ENCODE data around the gene ZNF579.
"Not testable (repeated sequence)": the region's sequence is repeated elsewhere in the genome, so short reads cannot be mapped to it uniquely, and the experiment has no call there.

Gene ZNF579

DNA sequence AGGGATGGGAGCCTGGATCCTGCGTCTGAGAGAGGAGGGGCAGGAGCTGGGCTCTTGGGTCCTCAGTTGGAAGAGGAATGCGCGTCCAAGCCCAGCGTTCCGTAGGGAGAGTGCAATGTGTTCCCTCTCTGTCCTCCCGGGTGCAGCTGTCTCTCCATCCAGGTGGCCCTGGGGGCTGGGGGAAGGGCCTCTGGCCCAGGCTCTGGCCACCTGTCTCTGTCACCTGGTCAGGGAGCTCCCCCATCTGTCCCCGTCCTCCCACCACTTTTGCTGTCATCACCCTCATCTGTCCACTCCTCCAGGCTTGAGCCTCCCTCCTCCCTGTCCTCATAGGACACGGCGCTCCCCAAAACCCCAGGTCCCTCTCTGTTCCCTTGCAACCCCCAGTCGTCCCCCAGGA, 40.0 kb downstream of the ZNF579 start:
- no peak for TF ChIP-seq POLR2A (IDR thresholded peaks at IDR 0.05; ENCODE audit: low read depth, low read length)
- no peak for DNase-seq (ENCODE audit: insufficient read length, low spot score)
- FAIRE-seq, result no peak

- DNase-seq (ENCODE audit: insufficient read length, low spot score) (no peak), FAIRE-seq (no peak)
- no peak for TF ChIP-seq POLR2A (IDR thresholded peaks at IDR 0.05; ENCODE audit: low read depth, low read length)
Measured at GRCh38 chr19:55539090-55539984, 41.3 kb downstream of the ZNF579 start.

- DNase-seq (ENCODE audit: insufficient read length, low spot score) (no peak), FAIRE-seq (no peak)
- TF ChIP-seq POLR2A (IDR thresholded peaks at IDR 0.05; ENCODE audit: low read depth, low read length), result no peak
Measured at GRCh38 chr19:55538132-55538531, 42.5 kb downstream of the ZNF579 start.

DNA sequence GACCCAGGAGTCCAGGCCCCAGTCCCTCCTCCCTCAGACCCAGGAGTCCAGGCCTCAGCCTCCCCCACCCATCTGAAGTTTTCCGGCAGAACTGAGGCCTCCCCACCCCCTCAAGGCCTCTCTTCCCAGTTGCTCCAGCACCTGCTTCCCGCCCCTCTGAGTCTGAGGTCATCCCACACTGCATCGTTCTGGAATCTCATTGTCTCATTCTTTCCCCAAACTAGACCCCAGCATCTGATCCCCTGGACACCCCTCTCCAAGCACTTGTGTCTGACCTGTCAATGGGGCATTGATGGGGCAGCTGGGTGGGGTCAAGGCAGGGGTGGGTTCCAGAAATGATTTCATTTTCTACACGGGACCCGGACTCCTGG, 42.9 kb downstream of the ZNF579 start:
- no peak for FAIRE-seq
- TF ChIP-seq POLR2A (IDR thresholded peaks at IDR 0.05; ENCODE audit: low read depth, low read length), result no peak
- DNase-seq (ENCODE audit: insufficient read length, low spot score), result peak; percentile 95

GRCh38 chr19:55536951-55537740, 43.5 kb downstream of the ZNF579 start, which contains the start of gene SBK2:
TSS of gene SBK2 (minus strand) at chr19:55537133. CDS start at chr19:55536294, 839 bp downstream.
- no peak for DNase-seq (ENCODE audit: insufficient read length, low spot score)
- no peak for FAIRE-seq
- TF ChIP-seq POLR2A (IDR thresholded peaks at IDR 0.05; ENCODE audit: low read depth, low read length), result no peak

GRCh38 chr19:55536366-55536765, 44.3 kb downstream of the ZNF579 start:
- FAIRE-seq, result no peak
- no peak for TF ChIP-seq POLR2A (IDR thresholded peaks at IDR 0.05; ENCODE audit: low read depth, low read length)
- no peak for DNase-seq (ENCODE audit: insufficient read length, low spot score)

DNA sequence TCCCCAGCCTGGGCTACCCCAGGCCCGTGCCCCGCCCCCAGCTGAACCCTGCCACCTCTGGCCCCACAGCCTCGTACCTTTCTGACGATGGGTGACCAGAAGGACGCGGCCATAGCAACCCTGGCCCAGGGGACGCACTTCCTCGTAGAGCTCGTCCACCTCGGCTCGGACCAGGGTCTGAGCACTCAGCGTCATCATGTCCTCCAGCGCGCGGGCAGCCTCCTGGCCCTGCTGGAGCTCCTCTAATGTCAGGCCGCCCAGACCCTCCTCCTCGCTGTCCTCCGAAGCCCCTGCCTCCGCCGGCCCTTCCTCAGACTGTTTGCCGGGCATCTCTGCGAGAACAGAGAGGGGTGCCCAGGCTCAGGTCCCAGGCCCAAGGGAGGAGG, 44.7 kb downstream of the ZNF579 start:
- FAIRE-seq (no peak), DNase-seq (ENCODE audit: insufficient read length, low spot score) (no peak)
- TF ChIP-seq POLR2A (IDR thresholded peaks at IDR 0.05; ENCODE audit: low read depth, low read length), result no peak

DNA sequence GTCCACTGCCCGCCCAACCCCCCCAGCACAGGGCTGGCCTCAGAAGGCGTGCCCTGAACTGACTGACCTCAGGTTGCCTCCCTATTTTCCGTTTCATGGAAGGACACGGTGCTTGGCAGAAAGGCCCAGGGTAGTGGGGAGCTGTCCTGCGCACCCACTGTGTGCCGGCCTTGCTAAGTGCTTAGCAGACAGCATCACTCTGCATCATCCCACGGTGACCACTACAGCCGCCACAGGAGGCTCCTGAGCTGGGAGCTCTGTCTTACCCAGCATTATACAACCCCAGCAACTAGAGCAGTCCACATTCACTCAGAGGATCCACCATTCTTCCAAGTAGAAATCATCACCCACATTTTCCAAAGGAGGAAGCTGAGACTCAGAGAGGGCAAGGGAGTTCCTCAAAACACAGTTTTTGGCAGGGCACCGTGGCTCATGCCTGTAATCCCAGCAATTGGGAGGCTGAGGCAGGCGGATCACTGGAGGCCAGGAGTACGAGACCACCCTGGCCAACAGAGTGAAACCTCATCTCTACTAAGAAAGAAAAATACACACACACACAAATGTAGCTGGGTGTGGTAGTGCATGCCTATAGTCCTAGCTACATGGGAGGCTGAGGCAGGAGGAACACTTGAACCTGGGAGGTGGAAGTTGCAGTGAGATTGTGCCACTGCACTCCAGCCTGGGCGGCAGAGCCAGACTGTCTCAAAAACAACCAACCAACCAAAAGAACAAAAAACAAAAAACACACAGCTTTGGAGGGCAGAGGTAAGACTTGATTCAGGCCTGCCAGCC, 45.3 kb downstream of the ZNF579 start:
- DNase-seq (ENCODE audit: insufficient read length, low spot score) (no peak), FAIRE-seq (no peak)
- TF ChIP-seq POLR2A (IDR thresholded peaks at IDR 0.05; ENCODE audit: low read depth, low read length), result no peak

DNA sequence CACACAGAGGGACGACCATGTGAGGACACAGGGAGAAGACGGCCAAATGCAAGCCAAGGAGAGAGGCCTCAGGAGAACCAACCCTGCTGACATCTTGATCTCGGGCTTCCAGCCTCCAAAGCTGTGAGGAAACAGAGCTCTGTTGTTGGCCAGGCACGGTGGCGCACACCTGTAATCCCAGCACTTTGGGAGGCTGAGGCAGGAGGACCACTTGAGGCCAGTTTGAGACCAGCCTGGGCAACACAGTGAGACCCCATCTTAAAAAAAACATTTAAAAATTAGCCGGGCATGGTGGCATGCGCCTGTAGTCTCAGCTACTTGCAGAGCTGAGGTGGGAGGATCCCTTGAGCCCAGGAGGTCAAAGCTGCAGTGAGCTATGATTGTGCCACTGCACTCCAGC, 46.4 kb downstream of the ZNF579 start:
- not testable (repeated sequence) for FAIRE-seq; DNase-seq (ENCODE audit: insufficient read length, low spot score)

DNA sequence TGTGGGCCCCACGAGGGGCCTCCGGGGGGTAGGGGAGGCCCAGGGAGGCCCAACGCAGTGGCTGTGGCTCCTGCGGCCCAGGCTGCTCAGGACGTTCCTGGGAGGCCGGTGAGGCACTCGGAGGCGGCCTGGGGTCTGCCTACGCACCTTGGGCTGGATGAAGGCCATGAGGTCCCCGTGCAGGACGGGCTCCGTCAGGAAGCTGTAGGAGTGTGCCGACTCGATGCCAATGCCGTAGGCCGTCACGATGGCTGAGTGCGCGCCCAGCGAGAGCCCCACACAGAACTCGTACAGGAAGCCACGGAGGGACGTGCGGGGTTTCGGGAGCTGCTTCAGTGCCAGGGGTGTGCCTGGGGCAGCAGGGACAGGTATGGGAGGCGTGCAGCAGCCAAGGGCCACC, 49.7 kb downstream of the ZNF579 start:
- DNase-seq (ENCODE audit: insufficient read length, low spot score) (no peak), FAIRE-seq (no peak)
- TF ChIP-seq POLR2A (IDR thresholded peaks at IDR 0.05; ENCODE audit: low read depth, low read length), result no peak

- no peak for TF ChIP-seq POLR2A (IDR thresholded peaks at IDR 0.05; ENCODE audit: low read depth, low read length)
- FAIRE-seq, result no peak
- DNase-seq (ENCODE audit: insufficient read length, low spot score), result no peak
Measured at GRCh38 chr19:55529636-55530234, 50.9 kb downstream of the ZNF579 start.

DNA sequence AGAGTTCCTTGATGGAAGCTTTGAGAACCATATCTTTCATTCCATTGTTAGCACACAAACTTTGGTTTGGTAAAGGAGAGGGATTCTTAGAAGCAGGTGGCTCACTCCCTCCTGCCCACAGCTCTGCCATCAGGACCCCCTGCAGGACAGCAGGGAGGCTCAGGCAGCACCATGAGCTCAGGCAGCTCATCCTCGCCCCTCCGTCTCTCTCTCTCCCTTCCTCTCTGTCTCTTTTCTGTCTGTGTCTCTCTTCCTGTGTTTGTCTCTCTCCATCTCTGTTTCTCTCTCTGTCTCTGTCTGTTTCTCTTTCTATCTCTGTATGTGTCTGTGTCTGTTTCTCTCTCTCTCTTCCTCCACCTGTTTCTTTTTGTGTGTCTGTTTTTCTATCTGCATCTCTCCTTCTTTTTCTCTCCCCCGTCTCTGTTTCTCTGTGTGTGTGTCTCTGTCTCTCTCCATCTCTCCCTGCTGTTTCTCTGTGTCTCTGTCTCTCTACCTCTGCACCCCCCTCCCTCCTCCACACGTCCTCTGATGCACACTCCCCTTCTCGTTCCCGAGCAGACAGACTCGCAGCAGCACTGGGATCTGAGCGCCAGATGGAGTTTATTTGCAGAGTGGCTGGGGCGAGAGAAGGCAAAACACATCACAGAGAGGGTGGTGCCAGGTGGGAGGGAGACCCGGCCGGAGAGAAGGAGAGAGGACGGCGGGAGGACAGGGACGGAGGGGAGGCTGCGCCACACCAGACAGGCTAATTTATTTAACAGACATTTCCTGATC, 52.4 kb downstream of the ZNF579 start:
- no peak for DNase-seq (ENCODE audit: insufficient read length, low spot score)

More for the DNA sequence above, 52.4 kb downstream of the ZNF579 start:
- no peak for FAIRE-seq
- TF ChIP-seq POLR2A (IDR thresholded peaks at IDR 0.05; ENCODE audit: low read depth, low read length), result no peak

Data from H54 (cell line).